Stimulated activated CD8-positive, alpha-beta memory T cell treated with anti-CD3 and anti-CD28 coated beads, Interleukin-12 subunit alpha, Interleukin-12 subunit beta, amount 100 ng/mL, for 4 hours (primary cell): ENCODE results near the gene BSX.

Experiments
- DNase-seq: peaks from one replicate; pipeline ENCODE4 v3.0.0-alpha.2; 2020; ENCODE audit warnings: low read depth

The BSX gene

DNA sequence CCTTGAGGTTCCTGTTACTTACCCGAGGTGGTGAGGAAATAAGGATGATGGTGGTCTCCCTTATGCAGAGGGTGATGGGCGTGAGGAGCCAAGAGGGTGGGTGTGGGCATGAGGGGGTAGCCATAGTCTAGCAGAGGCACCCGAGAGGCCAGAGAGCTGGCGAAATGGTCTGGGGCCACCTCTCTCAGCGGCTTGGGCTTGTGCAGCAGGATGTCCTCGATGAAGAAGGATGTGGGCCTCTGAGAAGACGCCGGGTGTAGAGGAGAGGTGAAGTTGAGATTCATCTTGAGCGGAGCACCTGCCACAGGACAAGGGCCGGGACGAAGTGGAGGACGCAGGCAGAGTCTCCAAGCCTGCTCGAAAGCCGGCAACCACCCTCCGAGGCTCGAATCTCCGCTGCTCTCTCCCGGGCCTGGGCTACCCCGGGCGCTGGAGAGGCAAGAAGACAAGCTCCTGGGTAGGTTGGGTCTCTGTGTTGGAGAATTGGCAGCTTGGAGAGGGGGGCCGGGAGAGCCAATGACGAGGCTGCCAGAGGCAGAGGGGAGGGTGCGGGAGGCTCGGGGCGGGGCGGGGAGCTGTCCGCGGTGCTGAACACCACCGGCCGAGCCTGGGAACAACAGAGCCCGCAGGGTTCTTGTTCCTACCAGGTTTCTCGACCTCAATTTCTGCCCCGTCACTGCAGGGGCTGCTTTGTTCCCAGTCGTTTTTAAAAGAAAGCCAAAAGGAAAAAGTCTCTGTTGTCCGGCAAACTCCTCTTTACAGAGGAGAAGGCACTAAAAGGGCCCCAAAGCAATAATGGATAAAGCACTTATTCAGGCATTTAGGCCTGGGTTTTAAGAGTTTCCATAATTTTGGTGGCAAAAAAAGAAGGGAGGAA is at the start of gene BSX:
Gene BSX, minus strand, starts transcription at position 447 of the 877 bp plus-strand sequence. Its CDS starts 163 bp downstream, at position 284.
- peak; percentile 10 for DNase-seq

DNA sequence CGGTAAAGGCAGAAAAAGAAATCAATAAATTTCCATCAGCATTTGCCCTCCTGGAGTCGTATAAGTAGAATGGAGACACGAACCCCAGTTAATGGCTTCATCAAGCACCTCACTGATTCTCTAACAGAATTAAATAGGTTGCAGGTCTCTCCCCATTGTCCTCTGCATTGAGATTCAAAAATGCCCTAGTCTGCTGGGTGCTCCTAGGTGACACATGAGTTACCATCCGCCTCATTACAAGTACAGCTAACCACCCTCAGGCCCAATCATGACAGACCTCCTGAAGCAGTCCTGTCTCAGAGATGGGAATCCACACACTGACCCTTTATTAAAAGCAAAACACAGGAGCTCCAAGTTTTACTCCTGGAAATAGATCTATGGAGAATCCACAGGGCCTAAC is 48.9 kb upstream of the BSX start:
- no peak for DNase-seq

GRCh38 chr11:123020968-123021367 is 39.3 kb upstream of the BSX start:
- no peak for DNase-seq

GRCh38 chr11:123018702-123019101 is 37.1 kb upstream of the BSX start:
- no peak for DNase-seq

GRCh38 chr11:123011510-123011909 is 29.9 kb upstream of the BSX start:
- no peak for DNase-seq

DNA sequence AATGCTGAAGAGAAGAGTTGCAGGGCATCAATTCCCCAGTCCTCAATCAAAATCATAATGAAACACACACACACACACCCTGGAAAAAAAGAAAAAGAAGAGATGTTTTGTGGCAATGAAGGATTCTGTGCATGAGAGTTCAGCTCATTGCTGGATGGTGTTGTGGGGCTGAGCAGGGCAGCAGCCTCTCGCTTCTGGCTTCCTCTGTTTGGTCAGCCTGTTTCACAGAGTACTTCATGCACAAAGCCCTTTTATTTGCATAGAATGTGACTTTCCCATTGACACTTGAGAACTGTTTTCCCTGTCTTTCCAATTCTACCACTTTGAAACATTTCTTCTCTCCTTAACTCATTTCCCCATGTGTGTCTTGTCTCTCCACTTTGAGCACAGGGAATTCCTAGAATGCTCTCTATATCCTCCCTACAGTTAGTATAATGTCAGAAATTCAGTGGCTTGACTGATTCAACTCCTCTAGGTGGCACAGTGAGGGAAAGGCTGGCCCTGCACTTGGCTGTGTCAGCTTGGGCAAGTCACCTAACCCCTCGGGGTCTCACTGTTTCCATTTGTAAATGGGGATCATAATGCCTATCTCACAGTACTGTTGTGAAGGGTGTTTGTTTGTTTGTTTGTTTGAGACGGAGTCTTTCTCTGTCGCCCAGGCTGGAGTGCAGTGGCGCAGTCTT is 25.4 kb upstream of the BSX start:
- no peak for DNase-seq

DNA sequence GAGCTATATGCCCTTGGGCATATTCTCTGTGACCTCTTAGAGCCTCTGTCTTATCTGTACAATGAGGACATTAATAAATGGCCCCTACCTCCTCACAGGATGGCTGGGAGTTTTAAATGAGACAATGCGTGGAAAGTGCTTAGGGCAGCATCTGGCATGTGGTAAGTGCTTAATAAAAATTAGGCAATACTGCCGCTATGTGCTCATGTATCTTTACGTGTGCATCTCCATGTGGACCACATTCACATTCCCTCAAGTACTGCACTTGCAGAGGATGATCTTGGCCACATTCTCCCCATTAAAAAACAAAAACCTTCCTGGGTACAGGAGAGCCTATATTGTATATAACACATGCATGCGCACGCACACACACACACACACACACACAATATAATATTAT is 19.1 kb upstream of the BSX start:
- DNase-seq = no peak

DNA sequence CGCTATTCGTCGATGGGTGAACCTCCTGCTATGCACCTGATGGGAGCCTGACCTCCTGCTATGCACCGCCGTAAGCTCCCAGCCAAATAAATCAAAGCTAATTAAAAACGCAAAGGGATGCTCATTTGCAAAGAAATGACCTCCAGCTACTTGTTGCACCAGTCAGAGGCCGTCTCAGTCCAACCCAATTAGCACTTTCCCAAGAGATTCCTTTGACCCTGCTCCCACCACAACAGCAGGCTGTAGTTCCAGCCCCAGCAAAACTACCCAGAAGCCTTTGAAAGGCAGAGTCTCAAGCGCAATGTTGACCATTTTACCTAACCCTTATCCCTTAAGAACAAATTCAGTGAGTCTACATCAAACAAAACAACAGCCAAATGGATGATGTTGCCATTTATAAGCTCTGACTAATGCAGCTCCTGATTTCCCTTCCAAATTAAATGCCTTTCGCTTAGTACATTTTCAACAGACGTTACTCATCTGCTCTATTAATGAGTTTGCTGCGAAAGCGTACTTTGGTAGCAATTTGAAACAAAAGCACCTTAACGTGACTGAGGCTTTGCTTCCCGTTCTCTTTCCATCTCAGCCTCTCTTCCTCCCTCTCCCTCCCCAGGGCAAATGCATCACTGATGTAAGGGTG is 17.2 kb upstream of the BSX start:
- no peak for DNase-seq

DNA sequence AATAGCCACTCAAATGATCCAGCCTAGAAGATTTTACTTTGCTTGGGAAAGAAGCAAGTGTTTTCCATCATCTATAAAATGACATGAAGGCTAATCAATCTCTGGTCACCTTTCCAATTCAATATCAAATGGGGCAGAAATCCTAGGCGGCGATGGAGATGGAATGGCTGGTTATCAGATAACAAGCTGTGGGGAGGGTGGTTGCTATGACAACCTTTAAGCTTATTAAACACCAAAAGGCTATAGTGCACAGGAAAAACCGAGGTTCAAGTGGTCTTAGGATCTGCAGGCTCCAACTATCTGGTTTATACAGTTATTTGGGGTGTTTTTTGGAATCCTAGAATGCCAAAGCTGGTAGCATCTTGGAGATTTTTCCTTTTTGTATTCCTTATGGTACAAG is 13.9 kb upstream of the BSX start:
- DNase-seq = no peak

- no peak for DNase-seq
Measured at GRCh38 chr11:122984186-122985011, 2.8 kb upstream of the BSX start.

GRCh38 chr11:122983438-122984185 is 2.0 kb upstream of the BSX start:
- no peak for DNase-seq

GRCh38 chr11:122979815-122980595 is 1.6 kb downstream of the BSX start:
- DNase-seq = no peak

DNA sequence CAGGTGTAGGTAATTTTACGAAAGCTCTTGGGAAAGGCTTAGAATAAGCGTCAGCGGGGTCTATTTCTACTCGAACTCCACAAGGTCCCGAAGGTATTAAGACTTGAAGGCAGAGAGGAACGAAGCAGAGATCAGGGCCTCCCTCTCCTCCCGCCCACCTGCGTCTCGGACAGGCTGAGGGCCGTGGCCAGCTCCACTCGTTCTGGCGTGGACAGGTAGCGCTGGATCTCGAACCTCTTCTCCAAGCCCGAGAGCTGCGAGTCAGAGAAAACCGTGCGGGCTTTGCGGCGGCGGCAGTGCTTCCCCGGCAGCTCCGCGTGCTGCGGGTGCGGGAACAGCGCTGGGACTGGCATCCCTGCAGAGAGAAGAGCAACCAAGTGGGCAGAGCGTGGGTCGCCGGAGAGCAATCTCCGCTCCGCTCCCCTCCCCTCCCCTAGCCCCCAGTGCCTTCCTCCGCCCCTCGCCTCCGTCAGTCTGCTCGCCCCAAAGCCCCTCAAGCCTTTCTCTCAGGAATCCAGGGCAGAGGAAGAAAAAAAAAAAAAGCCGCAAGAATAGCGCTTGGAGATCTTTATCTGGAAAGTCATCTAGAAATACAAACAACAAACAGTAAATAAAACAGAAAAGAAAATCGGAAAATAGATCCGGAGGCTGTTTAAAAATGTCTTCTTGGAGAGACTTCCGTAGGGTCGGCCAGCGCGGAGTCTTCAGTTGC is 2.4 kb downstream of the BSX start:
- DNase-seq = no peak

- DNase-seq = no peak
Measured at GRCh38 chr11:122978299-122978620, 3.4 kb downstream of the BSX start.

GRCh38 chr11:122977470-122978298 is 4.0 kb downstream of the BSX start:
- no peak for DNase-seq

DNA sequence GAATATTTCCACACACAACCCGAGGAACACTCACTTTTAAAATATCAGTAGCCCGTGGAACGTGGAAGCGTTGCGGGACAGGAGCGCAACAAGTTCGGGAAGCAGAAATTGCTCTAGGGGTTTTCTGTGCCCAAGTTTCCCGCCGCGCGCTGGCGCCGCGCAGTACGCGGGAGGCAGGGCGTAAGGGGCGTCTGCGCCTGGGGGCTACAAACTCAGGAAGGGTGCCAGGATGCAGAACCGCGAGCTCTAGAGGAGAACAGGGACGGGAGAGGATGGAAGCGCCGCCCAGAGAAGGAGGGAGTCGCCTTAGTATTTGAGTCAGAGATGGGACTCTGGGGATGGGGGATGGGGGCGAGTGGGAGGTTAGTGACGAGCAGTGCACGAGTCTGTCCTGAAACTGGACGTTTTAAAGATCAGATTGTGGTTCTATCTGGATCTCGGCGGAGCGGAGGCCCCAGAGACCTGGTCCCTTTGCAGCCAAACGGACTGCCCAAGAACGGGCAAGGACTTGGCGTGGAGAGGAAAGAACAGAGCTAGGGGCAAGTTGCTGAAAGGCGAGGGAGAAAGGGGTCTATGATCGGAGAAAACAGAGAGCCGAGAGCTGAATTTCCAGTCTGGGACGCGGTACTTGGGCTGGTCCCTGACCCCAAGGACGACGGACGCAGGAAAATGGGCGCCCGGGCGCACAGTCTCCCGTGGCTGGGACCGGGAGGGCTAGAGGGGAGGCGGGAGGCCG is 4.7 kb downstream of the BSX start:
- no peak for DNase-seq

DNA sequence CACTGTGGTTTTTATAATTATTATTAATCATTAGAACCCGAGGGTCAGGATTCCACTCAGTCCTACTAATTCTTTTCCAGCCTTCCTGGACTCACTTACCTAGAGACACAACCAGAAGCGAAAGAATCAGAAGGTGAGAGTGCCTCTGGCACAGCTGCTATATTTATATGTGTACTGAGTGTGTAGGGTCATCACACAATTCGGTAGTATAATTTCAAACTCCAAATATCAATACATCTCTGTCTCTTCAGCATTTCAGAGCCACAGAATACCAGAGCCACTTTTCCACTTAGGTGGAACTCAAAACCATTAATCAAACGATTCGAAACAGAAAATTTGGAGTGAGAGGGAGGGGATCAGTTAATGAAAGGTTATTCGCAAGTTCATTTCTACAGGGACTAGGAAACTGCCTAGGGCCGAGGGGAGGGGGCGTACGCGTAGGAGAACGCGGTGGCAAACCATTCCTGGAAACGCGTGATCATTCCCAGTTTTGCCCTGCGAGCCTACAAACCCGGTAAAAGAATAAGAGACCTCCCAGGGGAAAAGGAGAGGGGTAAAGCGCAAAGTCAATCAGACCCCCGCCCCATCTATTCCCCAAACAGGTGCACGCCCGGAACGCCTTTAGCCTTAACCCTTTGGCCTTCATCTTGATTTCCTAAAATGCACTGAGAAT is 5.4 kb downstream of the BSX start:
- no peak for DNase-seq

DNA sequence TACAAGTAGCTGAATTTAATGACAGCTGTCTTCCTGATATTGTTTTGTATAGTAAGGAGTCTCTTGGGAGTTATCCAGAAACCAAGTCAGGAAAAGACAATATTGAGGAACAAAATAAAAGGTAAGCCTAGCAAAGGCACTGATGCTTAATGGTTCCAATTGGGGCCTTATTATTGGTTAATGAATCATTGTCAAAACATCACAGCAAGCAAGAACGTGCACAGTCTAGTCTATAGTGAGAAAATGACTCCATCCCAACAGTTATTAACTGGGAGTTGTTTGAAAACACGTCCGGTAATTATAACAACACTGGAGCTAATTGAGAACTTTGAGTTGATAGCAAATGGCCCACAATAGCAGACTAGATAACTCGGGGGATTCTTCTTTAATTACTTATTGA is 17.7 kb downstream of the BSX start:
- DNase-seq = no peak
